Endothelial cell of umbilical vein (primary cell): ENCODE data around the gene LHX5.

ENCODE experiments used
- EZH2 ChIP-seq: IDR thresholded peaks from 2 replicates; pipeline ENCODE4 v1.6.1; 2012; ENCODE audit warnings: borderline replicate concordance, low read depth, mild to moderate bottlenecking, moderate library complexity, low read length, inconsistent platforms; ENCODE audit not compliant: severe bottlenecking
- FOS ChIP-seq: IDR thresholded peaks from 2 replicates; pipeline ENCODE4 v1.6.1; 2011; ENCODE audit warnings: mild to moderate bottlenecking, low read length, moderate library complexity, borderline replicate concordance; ENCODE audit not compliant: insufficient read depth
- MYC ChIP-seq: IDR thresholded peaks from one replicate; pipeline ENCODE4 v1.6.1; 2011; ENCODE audit warnings: mild to moderate bottlenecking, low read depth, low read length
- POLR2A ChIP-seq: IDR thresholded peaks from 2 replicates; pipeline ENCODE4 v1.6.1; 2012; ENCODE audit warnings: low read depth, mild to moderate bottlenecking, control low read depth, low read length
- POLR2AphosphoS5 ChIP-seq: IDR thresholded peaks from 2 replicates; pipeline ENCODE4 v1.6.1; 2012; ENCODE audit warnings: low read depth, mild to moderate bottlenecking, control low read depth, low read length, moderate library complexity; ENCODE audit not compliant: insufficient read depth
- TF ChIP-seq, protein P1 (sequence below), 2 donors: IDR thresholded peaks; 1 replicate in 1 of 2; 2 replicates in 1 of 2; pipeline ENCODE4 v1.5.1; 2011; ENCODE audit warnings: low read length in 2 of 2, mild to moderate bottlenecking in 2 of 2, moderate library complexity in 2 of 2, control low read depth in 1 of 2, inconsistent platforms in 1 of 2, low read depth in 1 of 2; ENCODE audit not compliant: insufficient read depth in 1 of 2; ENCODE audit errors: extremely low read depth in 1 of 2

DNA sequence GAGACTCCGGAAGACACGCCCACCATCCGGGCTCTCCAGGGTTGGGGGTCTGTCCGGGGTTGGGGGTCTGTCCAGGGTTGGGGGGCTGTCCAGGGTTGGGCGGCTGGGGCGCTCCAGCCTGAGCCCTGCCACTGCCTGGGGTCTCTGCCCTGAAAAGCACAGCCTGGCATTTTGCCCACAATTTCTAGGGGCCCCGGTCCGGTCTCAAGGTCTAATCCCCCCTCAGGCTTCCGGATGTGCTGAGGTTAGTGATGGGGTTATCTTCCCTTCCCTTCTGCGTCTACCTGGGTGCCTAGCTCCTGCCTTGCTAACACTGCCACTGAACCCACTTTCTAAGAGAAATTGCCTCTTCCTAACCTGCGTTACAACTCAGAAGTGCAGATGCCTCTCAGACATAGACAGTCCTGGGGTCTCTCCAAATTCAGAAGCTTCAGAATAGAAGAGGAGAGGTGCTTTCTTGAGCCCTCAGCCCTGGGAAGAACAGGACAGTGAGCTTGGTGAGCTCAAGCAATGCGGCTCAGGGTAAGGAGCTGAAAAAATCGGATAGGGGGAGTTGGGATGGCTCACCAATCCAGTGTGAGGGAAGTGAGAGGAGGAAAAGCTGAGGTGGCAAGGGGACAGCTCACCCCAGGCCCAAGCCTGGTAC, 5.7 kb downstream of the LHX5 start:
- TF ChIP-seq, protein P1, sequence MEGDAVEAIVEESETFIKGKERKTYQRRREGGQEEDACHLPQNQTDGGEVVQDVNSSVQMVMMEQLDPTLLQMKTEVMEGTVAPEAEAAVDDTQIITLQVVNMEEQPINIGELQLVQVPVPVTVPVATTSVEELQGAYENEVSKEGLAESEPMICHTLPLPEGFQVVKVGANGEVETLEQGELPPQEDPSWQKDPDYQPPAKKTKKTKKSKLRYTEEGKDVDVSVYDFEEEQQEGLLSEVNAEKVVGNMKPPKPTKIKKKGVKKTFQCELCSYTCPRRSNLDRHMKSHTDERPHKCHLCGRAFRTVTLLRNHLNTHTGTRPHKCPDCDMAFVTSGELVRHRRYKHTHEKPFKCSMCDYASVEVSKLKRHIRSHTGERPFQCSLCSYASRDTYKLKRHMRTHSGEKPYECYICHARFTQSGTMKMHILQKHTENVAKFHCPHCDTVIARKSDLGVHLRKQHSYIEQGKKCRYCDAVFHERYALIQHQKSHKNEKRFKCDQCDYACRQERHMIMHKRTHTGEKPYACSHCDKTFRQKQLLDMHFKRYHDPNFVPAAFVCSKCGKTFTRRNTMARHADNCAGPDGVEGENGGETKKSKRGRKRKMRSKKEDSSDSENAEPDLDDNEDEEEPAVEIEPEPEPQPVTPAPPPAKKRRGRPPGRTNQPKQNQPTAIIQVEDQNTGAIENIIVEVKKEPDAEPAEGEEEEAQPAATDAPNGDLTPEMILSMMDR (IDR thresholded peaks at IDR 0.05; ENCODE audit: extremely low read depth in 1 of 2, insufficient read depth in 1 of 2, low read depth in 1 of 2, low read length in 2 of 2): no peak
- TF ChIP-seq POLR2A (no peak), EZH2 (no peak), POLR2AphosphoS5 (no peak), FOS (no peak), MYC (no peak)
